NCI-H1092 (cell line): ENCODE data around the gene GPC3.

ENCODE experiments used
- DNase-seq: peaks from one replicate; lab custom pipeline; 2025; lab: John Stamatoyannopoulos, UW

The GPC3 gene

DNA sequence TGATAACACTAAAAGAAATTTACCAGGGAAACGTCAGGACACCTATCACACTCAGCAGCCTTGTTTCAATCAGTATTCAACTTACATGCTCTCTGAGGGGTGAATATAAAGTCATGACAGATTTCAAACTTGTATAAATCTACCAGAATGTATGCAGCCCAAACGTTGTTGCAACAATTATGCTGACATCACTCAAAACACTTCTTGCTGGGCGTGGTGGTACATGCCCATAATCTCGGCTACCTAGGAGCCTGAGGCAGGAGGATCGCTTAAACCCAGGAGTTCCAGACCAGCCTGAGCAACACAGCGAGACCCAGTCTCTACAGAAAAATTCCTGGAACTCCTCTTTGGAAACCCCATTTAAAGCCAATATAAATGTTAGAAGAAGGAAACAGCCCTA, 303.5 kb downstream of the GPC3 start:
- DNase-seq: no peak

DNA sequence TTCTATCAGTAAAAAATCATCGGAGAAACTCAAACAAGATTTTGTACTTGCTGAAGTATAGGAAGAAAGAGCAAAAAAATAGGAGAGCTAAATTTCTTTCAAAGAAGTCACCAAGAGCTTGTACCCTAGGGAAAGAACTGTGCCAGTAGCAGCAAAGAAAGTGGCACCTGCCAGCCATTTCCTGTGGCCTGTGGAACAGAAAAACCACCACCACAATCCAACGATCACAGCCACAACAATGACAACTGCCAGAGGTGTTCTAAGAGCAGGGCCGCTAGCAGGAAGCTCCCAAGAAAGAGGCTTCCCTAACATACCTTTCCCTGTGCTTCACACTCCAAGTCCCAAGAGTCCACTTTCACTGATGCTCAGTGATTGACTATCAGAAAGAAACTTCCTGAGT, 304.0 kb downstream of the GPC3 start:
- no peak for DNase-seq

DNA sequence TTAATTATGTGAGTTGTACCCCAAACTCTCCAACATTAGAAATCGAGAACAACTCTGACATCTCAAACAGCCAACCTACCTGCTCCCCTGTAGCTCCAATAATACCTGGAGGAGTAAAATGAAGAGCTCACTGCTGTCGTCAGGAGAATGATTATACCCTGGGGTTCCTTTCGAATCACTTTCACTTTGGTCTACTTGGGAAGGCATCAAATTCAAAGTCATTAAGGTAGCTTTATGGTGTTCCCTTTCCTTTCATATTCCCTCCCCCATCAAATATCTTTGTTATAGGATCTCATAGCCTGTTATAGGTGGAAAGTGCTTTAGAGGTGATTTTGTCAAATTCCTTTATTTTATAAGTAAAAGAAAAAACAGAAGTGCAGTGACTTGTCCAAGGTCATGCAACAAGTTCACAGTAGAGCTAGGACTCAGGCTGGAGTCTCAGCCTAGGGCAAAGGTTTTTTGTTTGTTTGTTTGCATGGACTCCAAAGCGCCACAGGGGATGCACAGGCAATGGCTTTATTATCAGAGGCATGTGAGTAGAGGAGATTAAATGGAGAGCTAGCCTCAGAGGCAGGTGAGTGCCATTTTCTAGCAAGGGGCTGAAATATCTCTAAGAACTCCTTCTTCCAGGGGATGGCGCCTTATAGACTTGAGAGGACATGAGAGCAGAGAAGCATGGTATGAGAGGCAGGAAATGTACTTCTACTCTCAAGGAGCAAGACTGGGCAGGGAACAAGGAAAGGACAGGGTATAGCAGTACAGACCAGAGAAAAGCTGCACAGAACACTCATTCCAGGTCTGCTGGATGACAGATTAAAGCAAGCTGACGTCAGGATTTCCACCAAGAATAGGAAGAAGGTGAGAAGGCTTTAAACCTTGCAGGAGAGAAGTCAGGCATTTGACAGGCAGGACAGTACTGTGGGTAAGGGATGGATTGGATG, 308.0 kb downstream of the GPC3 start:
- DNase-seq: no peak

DNA sequence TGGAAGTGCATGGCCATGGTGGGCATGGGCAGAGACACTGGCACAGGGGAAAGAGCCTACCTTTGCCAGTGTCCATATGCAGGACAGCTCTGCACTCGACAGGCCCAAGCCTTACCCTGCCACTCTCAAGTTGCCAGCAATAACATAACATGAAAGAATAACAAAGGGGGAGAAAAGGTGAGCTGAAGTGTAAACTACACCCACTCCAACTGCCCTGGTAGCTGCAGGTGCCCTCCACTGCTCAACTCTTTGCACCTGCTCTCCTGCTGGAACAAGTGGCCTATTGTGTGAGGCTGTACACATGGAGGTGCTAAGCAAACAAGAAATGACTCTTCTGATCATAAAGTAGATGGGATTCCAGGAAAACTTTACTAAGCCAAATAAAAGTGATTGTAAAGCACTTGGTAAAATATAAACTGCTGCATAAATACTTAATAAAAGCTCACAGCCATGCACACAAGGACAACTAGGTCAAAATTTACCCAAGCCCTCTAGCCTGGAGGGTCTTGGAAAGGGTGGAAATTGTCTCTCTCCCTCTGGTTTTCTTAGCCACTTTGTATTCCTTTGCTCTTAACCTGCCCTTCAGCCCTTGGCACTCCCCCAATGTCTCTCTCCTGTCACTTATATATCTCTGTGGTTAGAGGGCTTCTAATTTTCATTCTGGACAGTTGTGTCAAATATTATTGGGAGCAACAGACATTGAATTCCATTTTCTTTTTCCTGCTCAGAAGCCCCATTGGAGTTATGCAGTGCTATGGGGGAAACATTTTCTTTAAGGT, 308.9 kb downstream of the GPC3 start:
- peak; percentile 36 for DNase-seq

DNA sequence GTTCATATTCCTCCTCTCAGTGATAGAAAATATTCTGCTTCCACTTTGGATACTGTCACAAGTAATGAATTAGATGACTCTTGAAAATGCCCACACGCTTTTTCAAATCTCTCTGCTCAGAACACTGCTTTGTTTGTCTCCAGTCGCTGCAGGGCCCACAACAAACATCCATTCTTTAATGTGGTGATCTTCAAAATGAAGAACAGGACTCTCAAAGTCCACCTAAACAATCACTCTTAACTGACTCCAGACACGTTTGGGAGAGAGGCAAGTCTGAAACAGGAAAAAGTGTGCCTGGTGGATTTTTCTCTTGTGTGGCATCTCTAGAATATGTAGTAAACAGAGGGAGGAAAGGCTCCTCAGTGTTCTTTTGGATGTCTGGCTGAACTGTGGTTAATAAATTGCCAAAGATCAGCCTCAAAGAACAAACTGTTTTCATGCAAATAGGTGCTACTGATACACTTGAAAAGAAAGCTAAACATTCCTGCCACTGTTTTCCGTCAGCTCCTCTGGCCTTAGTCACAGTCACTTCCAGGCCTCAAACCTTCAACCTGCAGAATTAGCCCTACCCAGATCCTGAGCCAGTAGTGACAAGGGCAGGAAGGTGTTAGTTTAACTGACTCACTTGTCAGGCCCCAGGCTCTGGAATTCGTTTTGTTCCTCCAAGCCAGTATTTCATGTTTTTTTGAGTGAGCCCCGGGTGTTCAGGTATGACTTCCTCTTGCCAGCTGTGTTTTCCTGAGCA, 310.5 kb downstream of the GPC3 start:
- no peak for DNase-seq

DNA sequence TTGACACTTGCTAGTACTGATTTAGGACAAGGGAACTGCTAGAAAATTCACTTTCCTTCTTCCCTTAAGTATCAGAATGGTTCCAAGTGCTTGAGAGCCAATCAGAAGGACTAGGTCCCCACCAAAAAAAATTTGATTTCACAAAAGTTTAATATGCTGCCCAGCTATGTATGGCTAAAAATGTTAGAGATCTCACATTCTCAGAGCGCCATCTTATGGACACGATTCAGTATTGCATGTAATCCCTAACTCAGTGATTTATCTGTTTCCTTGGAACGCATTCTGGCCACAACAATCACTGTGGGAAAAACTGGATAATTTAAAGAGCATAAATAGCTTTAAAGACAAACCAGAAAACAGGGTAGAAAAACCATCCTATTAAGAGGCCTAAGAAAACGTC, 315.0 kb downstream of the GPC3 start:
- no peak for DNase-seq

DNA sequence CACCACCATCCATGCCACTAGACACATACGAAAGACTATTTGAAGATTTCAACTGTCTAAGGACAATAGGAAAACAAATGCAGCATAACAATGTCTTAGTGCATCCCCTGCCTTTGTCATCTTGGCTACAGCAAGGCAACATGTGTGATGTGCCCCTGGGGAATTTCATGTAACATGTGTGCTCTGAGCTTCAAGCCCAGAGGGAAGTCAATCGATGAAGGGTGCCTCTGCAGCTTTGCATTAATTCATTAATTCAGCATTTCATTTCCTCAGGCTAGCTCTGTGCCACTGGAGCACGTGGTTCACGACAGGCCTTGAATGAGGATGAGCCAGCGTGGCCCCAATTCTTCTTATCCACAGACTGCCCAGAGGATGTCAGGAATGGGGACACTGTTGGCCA, 316.2 kb downstream of the GPC3 start:
- no peak for DNase-seq

DNA sequence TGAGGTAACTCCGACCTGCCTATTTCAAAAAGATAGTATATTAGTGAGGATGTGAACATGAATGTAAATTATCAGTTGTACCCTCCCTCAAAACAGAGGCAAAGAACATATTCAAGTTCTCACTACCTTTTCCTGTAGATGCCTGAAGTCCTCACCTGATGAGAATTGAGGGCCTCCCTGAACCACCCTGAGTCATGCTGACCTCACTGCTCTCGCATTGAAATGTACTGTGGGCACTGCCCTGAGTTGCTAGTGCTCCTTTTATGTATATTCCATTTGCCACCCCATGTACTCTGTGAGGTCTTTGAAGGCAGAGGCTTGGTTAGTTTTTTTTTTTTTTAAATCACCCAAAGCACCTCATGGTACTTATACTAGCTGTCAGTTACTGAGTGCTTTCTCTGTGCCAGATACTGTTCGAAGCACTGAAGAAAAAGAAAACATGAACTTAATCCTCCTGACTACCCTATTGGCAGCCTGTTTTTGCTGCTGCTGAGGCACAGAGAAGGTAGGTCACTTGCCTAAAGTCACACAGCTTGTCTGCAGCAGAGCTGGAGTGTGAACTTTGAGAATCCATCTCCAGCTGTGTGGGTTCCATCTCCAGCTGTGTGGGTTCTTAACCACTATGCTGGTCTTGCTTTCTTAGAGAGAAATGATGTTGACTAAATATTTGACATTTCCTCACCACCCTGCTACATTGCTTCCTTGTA, 317.0 kb downstream of the GPC3 start:
- DNase-seq: no peak

DNA sequence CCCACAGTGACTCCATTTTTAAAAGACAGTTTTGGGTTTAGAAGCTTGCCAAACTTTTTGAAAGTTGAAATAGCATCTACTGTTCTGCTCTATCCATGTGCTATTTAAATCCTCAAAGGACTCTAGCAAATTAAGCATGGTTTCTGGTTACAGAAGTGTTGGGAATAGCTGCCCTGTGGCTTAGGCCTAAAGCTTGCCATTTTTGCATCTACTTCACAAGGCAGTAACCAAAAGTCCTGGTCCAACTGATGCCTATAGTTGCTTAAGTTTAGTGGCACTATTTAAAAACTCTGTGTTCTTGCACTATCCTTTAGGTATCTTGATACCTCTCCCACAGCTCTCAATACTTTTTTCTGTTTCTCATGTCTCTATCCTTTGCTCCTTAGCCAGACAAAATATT, 319.1 kb downstream of the GPC3 start:
- no peak for DNase-seq

DNA sequence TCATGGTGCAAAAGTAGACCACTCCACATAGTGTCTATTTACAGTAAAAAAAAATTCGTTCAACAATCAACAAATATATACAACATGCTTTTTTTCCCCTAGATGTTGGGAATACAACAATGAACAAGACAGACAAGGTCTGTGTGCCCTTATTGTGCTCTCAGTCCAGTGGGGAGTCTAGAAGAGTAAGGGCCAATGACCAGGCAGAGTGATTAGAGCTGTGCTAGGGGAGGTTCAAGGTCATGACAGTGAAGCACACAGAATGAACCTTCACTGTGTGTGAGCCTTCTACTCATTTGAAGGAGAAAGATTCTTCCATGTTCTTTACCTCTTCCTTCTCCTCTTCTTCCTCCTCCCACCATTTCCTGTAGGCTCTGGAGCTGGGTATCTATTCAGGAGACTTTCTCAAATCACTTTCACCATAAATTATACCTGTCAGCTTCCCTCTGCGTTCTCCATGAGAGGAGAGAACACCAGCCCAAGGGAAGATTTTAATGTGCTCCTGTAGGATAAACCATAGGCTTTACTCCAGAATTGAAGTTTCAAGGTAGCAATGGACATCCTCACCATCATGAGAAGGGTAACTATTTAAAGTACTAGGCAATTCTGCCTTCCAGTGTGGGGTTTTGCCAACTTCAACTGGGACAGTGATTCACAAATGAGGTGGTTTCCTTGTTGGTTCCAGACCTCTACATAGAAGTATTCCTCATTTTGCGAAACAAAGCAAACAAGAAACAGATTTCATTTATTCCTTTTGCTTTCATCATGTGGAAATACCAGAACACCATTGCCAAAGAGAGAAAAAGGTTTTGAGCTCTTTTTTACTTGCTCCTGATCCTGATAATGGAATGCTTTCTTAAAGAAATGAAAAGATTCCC, 323.2 kb downstream of the GPC3 start:
- no peak for DNase-seq

DNA sequence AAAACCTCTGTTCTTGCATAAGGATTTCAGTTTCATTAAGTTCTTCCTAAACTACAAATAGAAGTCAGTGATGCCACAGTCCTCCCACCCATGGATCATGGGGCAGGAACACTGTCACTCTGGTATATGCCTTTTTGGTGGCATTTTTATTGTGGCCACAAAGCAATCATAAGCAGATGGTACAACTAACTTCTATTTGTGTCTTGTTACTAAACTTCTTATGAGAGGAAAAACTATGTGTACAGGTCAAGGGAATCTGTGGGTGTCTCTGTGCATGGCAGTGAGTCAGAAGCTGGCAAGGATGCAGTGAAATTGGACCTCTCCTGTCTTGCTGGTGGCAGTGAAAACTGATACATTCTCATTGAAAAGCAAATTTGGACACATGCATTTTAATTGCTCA, 325.1 kb downstream of the GPC3 start:
- DNase-seq: no peak

DNA sequence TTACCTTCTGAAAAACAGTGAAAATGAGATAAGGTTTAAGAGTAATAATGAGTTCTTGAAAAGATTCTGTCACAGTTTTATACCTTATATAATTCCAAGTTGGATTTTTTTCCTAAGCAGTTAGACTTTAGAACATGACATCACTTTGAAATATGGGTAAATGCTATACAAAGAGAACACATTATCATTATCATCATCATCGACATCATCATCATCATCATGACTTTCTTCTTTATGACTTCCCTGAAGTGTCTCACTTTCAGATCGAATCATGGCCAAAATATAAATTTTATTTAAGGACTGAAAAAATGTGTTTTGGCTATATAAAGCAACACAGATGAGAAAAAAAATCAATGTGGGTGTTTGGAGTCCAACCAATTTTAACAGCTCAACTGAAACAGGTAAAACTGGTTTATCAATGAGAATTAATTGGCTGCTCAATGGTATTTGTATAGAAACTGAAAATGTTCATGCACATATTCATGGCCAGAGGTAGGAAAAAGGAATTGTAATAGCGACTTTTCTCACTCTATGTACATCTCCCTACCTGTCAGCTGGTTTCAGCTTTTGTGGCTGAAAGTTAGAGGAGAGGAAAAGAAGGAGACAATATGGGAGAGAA, 327.0 kb downstream of the GPC3 start:
- no peak for DNase-seq

DNA sequence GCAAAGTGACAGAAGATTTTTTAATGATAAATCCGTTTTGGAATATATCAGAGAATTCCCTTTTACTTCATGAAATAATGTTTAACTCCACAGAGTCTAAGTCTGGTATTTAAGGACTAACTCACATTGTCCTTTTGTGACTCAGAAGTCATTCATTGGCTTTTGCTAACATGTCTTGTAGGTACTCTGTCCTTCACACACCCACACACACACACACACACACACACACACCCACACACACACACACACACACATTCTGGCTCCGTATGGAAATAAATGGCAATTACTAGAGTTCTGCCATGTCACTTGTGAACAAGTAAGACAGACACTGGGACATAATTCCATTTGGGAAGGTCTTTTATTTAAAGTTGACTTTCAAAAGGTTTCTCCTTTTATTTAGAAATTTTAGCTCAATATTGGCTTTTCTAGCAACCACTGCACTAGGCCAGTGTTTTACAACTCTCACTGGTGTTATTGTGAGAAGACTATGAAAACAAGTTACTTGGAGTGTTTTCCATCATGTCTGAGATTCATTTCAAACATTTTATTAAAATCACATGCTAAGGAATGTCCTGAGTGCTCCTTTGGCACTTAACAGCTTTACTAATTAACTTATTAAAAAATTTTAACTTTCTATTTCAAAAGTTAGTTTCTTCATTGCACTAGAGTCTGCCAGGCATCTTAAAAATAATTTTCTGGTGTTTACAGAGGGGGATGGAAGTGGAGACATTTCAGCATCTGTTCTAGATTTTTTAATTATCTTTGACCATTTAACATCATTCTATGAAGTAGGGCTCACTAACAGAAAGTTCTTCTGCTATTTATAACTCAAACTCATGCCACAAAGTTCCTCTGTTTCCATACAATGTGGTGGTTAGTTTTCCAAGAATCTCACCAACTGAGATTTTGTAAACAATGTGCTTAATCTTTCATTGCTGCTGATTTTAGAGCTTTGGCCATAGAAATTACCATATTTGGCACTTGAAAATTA, 329.8 kb downstream of the GPC3 start:
- no peak for DNase-seq

DNA sequence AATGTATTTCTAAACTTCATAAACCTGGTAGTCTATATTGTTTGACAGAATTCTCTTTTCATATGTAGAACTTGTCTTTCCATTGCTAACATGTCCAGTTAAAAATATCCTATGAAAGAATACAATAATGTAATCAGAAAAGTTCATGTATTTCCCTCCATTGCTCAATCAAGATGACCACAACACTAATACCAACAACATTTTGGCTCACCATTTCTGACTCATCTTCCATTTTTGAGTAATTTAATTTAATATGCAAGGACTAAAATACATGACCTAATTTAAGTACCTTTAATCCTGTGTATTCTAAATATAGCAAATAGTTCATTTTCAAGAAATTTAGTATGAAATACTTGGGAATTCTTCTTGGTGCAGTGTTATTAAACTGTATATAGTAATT, 330.6 kb downstream of the GPC3 start:
- DNase-seq: no peak

DNA sequence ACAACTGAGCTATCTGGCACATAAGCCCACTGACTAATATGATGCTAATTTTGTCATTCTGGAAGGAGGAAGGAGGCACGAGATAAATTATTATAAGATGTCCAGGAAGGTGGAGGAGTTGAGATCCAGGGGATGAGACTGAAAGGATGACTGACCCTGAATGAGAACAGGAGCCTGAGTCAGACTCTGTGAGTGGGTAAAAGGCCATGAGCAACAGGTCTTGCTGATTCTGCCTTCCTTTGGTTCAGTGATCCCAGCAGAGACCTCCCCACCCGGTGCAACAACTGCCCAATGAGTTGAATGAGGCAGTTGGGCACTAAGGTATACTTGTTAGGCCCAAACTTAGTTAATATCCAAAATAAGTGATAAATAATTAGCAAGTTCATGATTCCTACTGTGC, 332.0 kb downstream of the GPC3 start:
- no peak for DNase-seq

DNA sequence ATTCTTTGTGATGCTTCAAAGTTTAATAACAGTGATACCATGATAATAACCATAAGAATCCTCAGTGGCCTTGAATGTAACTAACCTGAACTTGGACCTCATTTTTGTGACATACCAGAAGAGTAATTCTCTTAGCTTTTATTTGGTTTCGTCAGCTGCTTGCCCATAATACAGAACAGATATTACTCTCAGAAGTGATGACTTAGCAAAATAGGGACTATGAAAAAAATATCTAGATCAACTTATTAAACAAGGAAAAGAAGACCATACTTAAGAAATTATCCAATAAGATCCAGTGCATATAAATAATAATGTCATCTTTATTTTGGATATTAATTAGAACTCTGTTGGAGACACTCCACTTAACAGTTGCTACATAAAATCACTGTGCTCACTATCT, 333.2 kb downstream of the GPC3 start:
- no peak for DNase-seq

DNA sequence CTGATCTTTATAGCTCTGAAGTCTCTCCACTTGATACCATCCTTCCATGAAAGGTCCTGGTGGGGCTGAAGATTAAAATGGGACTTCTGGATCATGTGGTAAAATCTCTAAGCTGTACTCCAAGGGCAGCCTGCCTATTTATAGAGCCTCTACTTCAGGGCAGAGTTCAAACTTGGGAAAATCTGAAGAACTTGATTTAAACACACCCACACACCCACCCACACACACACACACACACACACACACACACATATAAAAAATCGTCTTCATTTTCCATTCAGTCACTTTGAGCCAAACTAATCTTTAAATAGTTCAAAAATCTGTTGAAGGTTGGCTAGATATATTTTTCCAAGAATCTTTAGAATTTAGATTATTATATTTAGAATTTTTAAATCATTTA, 335.2 kb downstream of the GPC3 start:
- no peak for DNase-seq

DNA sequence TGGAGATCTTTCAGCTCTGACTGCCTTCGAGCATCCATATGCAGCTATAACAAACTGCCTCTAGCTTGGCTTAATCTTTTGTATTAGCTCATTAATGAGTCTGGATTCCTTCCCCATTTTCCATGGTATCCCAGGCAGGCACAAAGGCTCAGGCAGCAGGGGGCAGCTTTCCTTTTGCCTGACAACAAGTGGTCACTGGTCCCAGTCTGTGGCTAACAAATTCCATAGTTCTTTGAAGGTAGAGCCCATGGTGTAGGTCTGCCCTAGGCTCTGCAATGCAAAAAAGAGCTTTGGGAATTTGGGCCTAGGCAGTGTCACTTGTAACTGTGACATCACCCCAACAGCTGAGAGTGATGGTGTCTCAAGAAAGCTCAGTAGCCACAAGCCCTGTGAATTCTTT, 335.7 kb downstream of the GPC3 start:
- DNase-seq: no peak

DNA sequence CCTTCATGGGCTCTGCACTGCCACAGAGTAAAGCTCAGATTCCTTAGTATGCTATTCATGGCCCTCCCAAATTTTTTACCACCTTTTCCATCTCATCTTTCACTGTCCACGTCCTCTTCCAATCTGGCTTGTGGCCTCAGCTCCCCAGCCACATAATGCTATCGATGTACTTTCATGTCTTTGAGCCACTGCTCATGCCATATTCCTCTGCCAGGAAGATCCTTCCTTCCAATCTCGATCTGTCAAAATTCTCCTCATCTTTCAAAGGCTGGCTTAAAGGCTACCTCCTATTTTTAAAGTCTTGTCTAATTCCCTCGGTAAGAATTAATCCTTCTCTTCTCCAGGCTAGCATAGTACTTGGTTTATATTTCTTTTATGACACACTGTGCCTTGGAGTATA, 336.8 kb downstream of the GPC3 start:
- no peak for DNase-seq
